Testis (tissue), 3 donors: Measurements from ENCODE around the gene TADA2A. TPM values are rescaled to one million over a fixed set of nuclear protein-coding genes. Genes with fewer than 3 reads are reported as not detected.

Source experiments
- DNase-seq: peaks from one replicate; pipeline ENCODE4 v3.0.0-alpha.2; 2019
- H3K27ac ChIP-seq, 2 donors: fragments of 200-600 bp; sonication (generic); one replicate each; pipeline ENCODE4 v1.5.1; 2019
- H3K27me3 ChIP-seq: fragments of 200-600 bp; sonication (generic); one replicate; pipeline ENCODE4 v1.5.1; 2019
- H3K36me3 ChIP-seq: fragments of 200-600 bp; sonication (generic); one replicate; pipeline ENCODE4 v1.5.1; 2017; ENCODE audit warnings: low read depth; ENCODE audit errors: missing control alignments
- H3K4me1 ChIP-seq: fragments of 200-600 bp; sonication (generic); one replicate; pipeline ENCODE4 v1.5.1; 2019
- H3K4me3 ChIP-seq, 2 donors: fragments of 200-600 bp; sonication (generic); one replicate each; pipeline ENCODE4 v1.5.1; 2017 to 2019
- H3K9me3 ChIP-seq: fragments of 200-600 bp; sonication (generic); one replicate; pipeline ENCODE4 v1.5.1; 2017
- CTCF ChIP-seq, 3 experiments: fragments of 450-650 bp in 2 of 3; fragments of 200-600 bp in 1 of 3; sonication (generic) in 1 of 3; IDR thresholded peaks; one replicate each; pipeline ENCODE4 v1.5.1; 2016 to 2019; ENCODE audit warnings: antibody characterized with exemption in 3 of 3, mild to moderate bottlenecking in 2 of 3, moderate library complexity in 1 of 3
- POLR2A ChIP-seq: fragments of 450-650 bp; IDR thresholded peaks from one replicate; pipeline ENCODE4 v1.6.1; 2017; ENCODE audit warnings: antibody characterized with exemption, mild to moderate bottlenecking, moderate library complexity
- WGBS, 2 donors: methylation state at CpG; one replicate each; pipeline ENCODE4 v1.1.5; 2018; 5-methylcytosine and 5-hydroxymethylcytosine counted together
- intact Hi-C: fragments of 100-400 bp; cut with DNase I; formaldehyde crosslinking; loops from one replicate; pipeline ENCODE4 v1.15.1; 2023; ENCODE audit warnings: low total_unique reads
- polyA plus RNA-seq: library from polyadenylated mRNA; stranded (reverse); fragments of 350-450 nt; fragmentation: Illumina TruSeq; extraction: RNeasy Lipid Tissue Mini Kit (QIAGEN cat#74804); gene quantifications from one replicate; pipeline ENCODE4 v1.2.3, GENCODE V29; 2014; ENCODE audit warnings: low read depth, low replicate concordance; ENCODE audit not compliant: insufficient read depth
- total RNA-seq, 2 donors: library from RNA; depleted of rRNA; stranded (reverse); fragments of >200 nt; gene quantifications; one replicate each; pipeline ENCODE4 v1.2.3, GENCODE V29; 2016

The TADA2A gene
- total and polyA plus RNA-seq, 3 donors from 2014 or later, result 33.5 to 62.8 (median 44.0) TPM

- intact Hi-C loops, result no loop called here
- H3K36me3 ChIP-seq, result no peaks in the 10 kb centered on the region
- H3K4me1 ChIP-seq, result no peaks in the 10 kb centered on the region
- no peaks in the 10 kb centered on the region for H3K27me3 ChIP-seq
- H3K9me3 ChIP-seq, result no peaks in the 10 kb centered on the region
- TF ChIP-seq POLR2A (no peak), CTCF (IDR thresholded peaks at IDR 0.05) (no peak)
- DNase-seq, result no peak
- no peak overlapping the region for H3K27ac ChIP-seq
- no peak overlapping the region for H3K4me3 ChIP-seq
These were observed 21.2 kb upstream of the TADA2A start for GRCh38 chr17:37385474-37385990.

GRCh38 chr17:37386462-37386861 is 20.2 kb upstream of the TADA2A start:
- no peaks in the 10 kb centered on the region for H3K36me3 ChIP-seq
- WGBS, 2 donors, result 83 to 91% methylated on average over 5 of the region's 5 CpGs
- H3K27ac ChIP-seq, result no peak overlapping the region
- intact Hi-C loops, result no loop called here
- TF ChIP-seq CTCF (IDR thresholded peaks at IDR 0.05), result no peak
- TF ChIP-seq POLR2A, result no peak
- DNase-seq, result no peak
- no peaks in the 10 kb centered on the region for H3K4me1 ChIP-seq
- H3K9me3 ChIP-seq, result no peaks in the 10 kb centered on the region
- no peaks in the 10 kb centered on the region for H3K27me3 ChIP-seq
- no peak overlapping the region for H3K4me3 ChIP-seq

- TF ChIP-seq POLR2A, result no peak
- intact Hi-C loops, result no loop called here
- WGBS, 2 donors, result 93% methylated on average over 3 of the region's 3 CpGs
- no peaks in the 10 kb centered on the region for H3K27me3 ChIP-seq
- H3K4me3 ChIP-seq, result no peak overlapping the region
- no peak overlapping the region for H3K27ac ChIP-seq
- H3K9me3 ChIP-seq, result no peaks in the 10 kb centered on the region
- DNase-seq, result no peak
- H3K36me3 ChIP-seq, result no peaks in the 10 kb centered on the region
- H3K4me1 ChIP-seq, result no peaks in the 10 kb centered on the region
These were observed 18.4 kb upstream of the TADA2A start for GRCh38 chr17:37388266-37388665.

GRCh38 chr17:37389160-37389559 is 17.5 kb upstream of the TADA2A start:
- no peaks in the 10 kb centered on the region for H3K4me1 ChIP-seq
- DNase-seq, result no peak
- no peaks in the 10 kb centered on the region for H3K36me3 ChIP-seq
- H3K9me3 ChIP-seq, result no peaks in the 10 kb centered on the region
- no peak overlapping the region for H3K4me3 ChIP-seq
- TF ChIP-seq POLR2A, result no peak
- TF ChIP-seq CTCF (IDR thresholded peaks at IDR 0.05), result no peak
- no peaks in the 10 kb centered on the region for H3K27me3 ChIP-seq
- no peak overlapping the region for H3K27ac ChIP-seq
- intact Hi-C loops, result no loop called here
- WGBS, 2 donors, result 94 to 97% methylated on average over 4 of the region's 4 CpGs

GRCh38 chr17:37391146-37391545 is 15.5 kb upstream of the TADA2A start:
- no peaks in the 10 kb centered on the region for H3K4me1 ChIP-seq
- no peaks in the 10 kb centered on the region for H3K27me3 ChIP-seq
- H3K4me3 ChIP-seq, result no peak overlapping the region
- TF ChIP-seq POLR2A, result no peak
- no peak for TF ChIP-seq CTCF (IDR thresholded peaks at IDR 0.05)
- DNase-seq, result no peak
- H3K9me3 ChIP-seq, result no peaks in the 10 kb centered on the region
- H3K36me3 ChIP-seq, result no peaks in the 10 kb centered on the region
- H3K27ac ChIP-seq, result no peak overlapping the region
- 89 to 97% methylated on average over 6 of the region's 6 CpGs for WGBS, 2 donors
- intact Hi-C loops, result no loop called here
